Activated naive CD4-positive, alpha-beta T cell treated with anti-CD3 and anti-CD28 coated beads, Interleukin-2, amount 50 U/mL, for 24 hours (primary cell): ENCODE results near the gene PUM1.
A peak's percentile ranks its signal among the peaks of the same experiment; 100 is the strongest.

Source experiments
- H3K27ac Mint-ChIP-seq: one replicate; pipeline ENCODE4 v1.8.0; 2021; ENCODE audit warnings: mild to moderate bottlenecking, mixed read lengths
- H3K27me3 Mint-ChIP-seq: one replicate; pipeline ENCODE4 v1.8.0; 2021; ENCODE audit warnings: mixed read lengths
- H3K36me3 Mint-ChIP-seq: one replicate; pipeline ENCODE4 v1.8.0; 2021; ENCODE audit warnings: mixed read lengths
- H3K4me1 Mint-ChIP-seq: one replicate; pipeline ENCODE4 v1.8.0; 2021; ENCODE audit warnings: mixed read lengths
- H3K4me3 Mint-ChIP-seq: one replicate; pipeline ENCODE4 v1.8.0; 2021; ENCODE audit warnings: mild to moderate bottlenecking, mixed read lengths
- H3K9me3 Mint-ChIP-seq: one replicate; pipeline ENCODE4 v1.8.0; 2021; ENCODE audit warnings: mixed read lengths

The PUM1 gene

DNA sequence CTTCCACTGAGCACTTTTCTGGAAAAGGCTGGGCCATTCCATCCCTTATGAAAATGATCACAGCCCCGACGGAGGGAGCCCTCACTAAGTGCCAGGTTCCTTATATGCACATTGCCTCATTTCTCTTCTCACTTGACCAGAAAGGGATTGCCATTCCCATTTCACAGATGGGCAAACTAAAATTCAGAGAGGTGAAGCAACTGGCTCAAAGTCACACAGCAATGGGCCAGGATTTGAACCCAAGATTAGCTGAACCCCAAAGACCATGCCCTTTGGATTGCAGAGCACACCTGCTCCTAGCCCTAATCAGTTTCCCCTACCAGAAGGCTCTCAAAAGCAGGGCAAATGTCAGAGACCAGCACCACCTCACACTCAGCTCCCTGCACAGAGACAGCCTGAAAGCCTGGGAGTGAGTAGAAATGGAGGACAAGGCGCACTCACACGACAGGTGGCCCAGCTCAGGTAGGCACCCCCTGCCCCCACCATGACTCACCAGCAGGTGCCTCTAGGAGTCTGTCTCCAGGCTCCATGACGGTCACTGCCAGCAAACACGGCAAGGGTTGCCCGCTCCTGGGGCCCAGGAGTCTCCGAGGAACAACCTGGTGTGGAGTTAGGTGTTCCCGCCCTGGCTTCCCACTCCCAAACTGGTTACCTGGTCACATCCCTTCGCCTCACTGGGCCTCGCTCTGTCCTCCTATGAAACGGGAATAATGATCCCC lies 178.6 kb downstream of the PUM1 start:
- H3K9me3 Mint-ChIP-seq: no peaks in the 10 kb centered on the region
- peaks cover 3% of the 10 kb centered on the region for H3K27me3 Mint-ChIP-seq
- H3K4me1 Mint-ChIP-seq: no peaks in the 10 kb centered on the region
- H3K27ac Mint-ChIP-seq: no peak overlapping the region
- no peaks in the 10 kb centered on the region for H3K36me3 Mint-ChIP-seq
- H3K4me3 Mint-ChIP-seq: no peak overlapping the region

DNA sequence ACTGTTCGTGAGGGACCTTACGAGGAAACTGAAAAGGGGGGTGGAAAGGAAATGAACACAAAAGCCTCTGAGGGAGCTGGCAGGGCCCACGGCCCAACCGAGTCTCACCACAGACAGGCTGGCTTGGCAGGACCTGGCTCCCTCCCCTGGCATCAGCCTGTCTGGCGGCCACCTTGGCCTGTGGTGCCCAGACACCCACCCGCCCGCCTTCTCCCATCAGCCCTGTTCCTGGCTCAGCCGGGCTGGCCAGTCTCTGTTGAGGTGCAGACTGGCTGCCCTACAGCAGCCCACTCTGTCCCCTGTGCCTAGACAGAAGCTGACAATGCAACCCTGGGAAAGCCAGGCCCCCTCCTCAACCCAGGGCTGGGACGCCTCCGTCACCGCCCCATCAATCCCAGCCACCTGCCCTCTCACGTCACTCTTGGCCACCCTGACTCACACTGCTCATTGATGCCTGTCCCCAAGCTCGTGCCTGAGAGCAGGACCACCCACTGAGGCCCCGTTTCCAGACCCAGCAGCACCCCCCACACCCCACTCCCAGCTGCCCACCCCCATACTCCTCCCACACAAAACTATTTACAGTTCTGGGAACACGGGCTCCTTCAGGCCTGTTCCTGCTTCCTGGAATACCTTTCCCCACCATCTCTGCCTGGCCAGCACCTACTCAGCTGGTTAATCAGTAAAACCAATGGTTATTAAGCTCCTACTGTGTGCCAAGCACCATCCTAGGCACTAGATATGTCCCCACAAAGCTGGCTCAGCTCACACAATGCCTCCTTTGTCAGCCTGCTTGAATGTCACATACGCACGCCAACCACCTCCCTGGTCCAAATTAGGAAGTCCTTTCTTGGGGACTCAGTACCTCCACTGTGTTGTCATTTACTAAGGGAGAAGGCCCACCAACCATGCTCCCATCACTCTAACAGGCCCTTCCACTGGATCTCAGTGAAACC lies 179.7 kb downstream of the PUM1 start:
- peaks cover 6% of the 10 kb centered on the region for H3K27me3 Mint-ChIP-seq
- H3K4me3 Mint-ChIP-seq: no peak overlapping the region

DNA sequence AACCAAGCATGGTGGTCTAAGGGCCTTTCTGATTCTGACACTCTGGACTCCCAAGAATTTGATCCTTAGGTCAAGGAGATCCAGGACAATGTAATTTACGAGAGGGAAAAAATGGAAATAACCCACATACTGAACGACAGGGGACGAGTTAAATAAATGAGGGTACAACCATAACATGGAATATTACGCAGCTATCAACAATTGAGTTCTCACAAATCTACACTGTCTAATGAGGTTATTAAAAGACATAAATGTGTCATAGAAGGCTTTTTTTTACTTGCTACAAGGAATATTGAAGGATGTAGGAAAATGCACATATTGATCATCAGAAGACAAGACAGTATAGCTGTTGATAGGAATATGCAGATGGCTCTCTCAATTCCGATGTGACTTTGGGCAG lies 180.8 kb downstream of the PUM1 start:
- H3K27me3 Mint-ChIP-seq: peaks cover 7% of the 10 kb centered on the region
- H3K9me3 Mint-ChIP-seq: no peaks in the 10 kb centered on the region
- H3K36me3 Mint-ChIP-seq: no peaks in the 10 kb centered on the region
- H3K4me1 Mint-ChIP-seq: peaks cover 4% of the 10 kb centered on the region
- no peak overlapping the region for H3K27ac Mint-ChIP-seq
- no peak overlapping the region for H3K4me3 Mint-ChIP-seq

More for the DNA sequence above, 179.7 kb downstream of the PUM1 start:
- H3K4me1 Mint-ChIP-seq: peaks cover 4% of the 10 kb centered on the region
- H3K27ac Mint-ChIP-seq: peak overlapping the region; percentile 63
- H3K36me3 Mint-ChIP-seq: no peaks in the 10 kb centered on the region
- no peaks in the 10 kb centered on the region for H3K9me3 Mint-ChIP-seq

DNA sequence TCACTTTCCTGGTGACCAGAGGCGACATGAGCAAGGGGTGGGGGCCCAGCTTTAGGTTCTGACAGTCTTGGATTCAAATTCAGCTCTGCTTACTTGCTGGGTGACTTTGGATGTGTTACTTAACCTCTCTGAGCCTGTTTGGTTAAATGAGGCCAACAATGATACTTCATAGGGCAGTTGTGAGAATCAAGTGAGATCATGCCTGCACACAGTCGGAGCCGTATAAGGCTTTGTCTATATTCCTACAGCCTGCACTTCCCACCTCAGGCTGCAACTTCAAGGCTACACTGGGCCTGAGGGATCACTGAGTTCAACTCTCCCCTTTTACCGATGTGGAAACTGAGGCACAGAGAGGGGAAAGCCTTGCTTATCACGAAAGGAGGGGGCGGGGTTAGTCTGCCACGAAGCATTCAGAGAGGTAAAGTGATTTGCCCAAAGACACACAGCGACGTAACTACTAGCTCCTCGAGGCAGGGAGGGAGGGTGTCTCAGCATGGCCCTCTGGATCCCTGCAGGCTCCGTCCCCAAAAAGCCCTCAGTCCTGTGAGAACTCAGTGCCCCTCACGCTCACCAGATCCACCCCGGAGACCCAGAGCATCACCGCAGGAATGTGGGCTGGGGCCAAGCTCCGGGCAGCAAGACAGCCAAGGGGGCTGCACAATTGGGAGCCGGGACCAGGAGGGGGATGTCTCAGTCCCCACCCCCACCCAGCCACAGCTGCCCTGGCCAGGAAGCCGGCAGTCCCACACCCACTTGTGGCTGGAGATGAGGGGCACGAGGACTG lies 181.9 kb downstream of the PUM1 start:
- H3K27me3 Mint-ChIP-seq: peaks cover 8% of the 10 kb centered on the region
- no peak overlapping the region for H3K27ac Mint-ChIP-seq
- no peak overlapping the region for H3K4me3 Mint-ChIP-seq
- H3K36me3 Mint-ChIP-seq: no peaks in the 10 kb centered on the region
- H3K4me1 Mint-ChIP-seq: peaks cover 4% of the 10 kb centered on the region
- H3K9me3 Mint-ChIP-seq: no peaks in the 10 kb centered on the region

DNA sequence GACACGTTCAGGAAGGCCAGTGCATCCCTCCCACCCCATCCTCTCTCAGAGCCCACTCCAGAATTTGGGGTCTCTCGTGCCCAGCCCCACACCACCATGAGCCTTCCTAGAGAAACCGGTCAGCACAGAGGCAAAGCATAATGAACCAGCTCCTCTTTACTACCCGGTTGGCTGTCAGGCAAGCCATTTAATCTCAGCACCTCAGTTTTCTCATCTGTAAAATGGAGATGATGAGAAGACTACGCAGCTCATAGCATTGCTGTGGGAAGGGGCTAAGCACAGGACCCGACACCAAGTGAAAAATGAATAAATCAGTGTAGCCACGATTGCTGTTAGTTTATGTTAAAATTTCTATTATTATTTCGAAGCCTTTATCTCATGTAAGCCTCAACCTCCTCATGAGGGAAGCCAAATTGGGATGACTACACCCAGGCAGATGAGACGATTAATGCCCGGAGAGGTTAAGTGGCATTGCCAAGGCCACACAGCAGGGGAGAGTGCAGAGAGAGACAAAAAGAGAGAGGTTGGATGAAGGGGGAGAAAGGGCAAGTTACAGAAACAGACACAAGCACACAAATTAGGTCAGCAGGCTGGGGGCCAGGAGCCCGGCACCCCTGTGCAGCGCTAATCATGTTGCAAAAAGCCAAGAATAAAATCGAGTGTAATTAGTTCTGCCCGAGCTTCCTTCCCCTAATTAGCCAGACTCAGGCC lies 182.7 kb downstream of the PUM1 start:
- Mint-ChIP-seq H3K9me3 (no peaks in the 10 kb centered on the region), H3K27ac (no peak overlapping the region), H3K36me3 (no peaks in the 10 kb centered on the region), H3K27me3 (peaks cover 8% of the 10 kb centered on the region), H3K4me3 (no peak overlapping the region), H3K4me1 (peaks cover 4% of the 10 kb centered on the region)
